B cell (primary cell): ENCODE measurements around the gene CDH2. TPM values are rescaled to one million over a fixed set of nuclear protein-coding genes. Genes with fewer than 3 reads are reported as not detected.

ENCODE experiments used
- ATAC-seq: fragments of 200-7000 bp; cut with Tn5 transposase; one replicate; pipeline ENCODE4 v1.10.0; 2021; ENCODE audit warnings: low read depth, mild to moderate bottlenecking, moderate number of reproducible peaks, moderate library complexity
- CTCF ChIA-PET: fragments of 350-600 bp; sonication (Branson Sonifier 250); formaldehyde crosslinking; loops from one replicate; lab custom pipeline; 2021; ENCODE audit warnings: antibody characterized with exemption, inconsistent platforms; lab: Charles Lee
- POLR2A ChIA-PET: fragments of 350-600 bp; sonication (Branson Sonifier 250); formaldehyde crosslinking; loops from one replicate; lab custom pipeline; 2021; ENCODE audit warnings: antibody characterized with exemption; lab: Charles Lee
- DNase-seq: peaks from one replicate; pipeline ENCODE4 v3.0.0; 2013
- H2AFZ ChIP-seq: 2 replicates; pipeline ENCODE4 v1.6.1; 2012; ENCODE audit warnings: mild to moderate bottlenecking, low read depth, low read length; ENCODE audit not compliant: insufficient read depth, poor library complexity, severe bottlenecking
- H3K27ac ChIP-seq, 2 donors: 1 replicate in 1 of 2; 2 replicates in 1 of 2; pipeline ENCODE4 v1.5.1; 2012 to 2013; ENCODE audit warnings: low read length in 2 of 2, mild to moderate bottlenecking in 2 of 2, moderate library complexity in 1 of 2
- H3K27me3 ChIP-seq, 4 experiments: fragments of 200-600 bp in 1 of 4; sonication (generic) in 1 of 4; replicated peaks in 1 of 4; 1 replicate in 2 of 4; 2 replicates in 2 of 4; pipeline versions ENCODE4 v1.6.1 to v1.7.0; 2013 to 2016; ENCODE audit warnings: low read length in 3 of 4, mild to moderate bottlenecking in 2 of 4, mixed read lengths in 1 of 4, moderate library complexity in 1 of 4; ENCODE audit not compliant: insufficient read depth in 4 of 4, control insufficient read depth in 3 of 4; ENCODE audit errors: control extremely low read depth in 1 of 4
- H3K36me3 ChIP-seq, 2 experiments: replicated peaks in 1 of 2; 1 replicate in 1 of 2; 2 replicates in 1 of 2; pipeline versions ENCODE4 v1.6.1 to v1.7.1; 2013; ENCODE audit warnings: low read length in 1 of 2; ENCODE audit not compliant: insufficient read depth in 2 of 2, control insufficient read depth in 1 of 2; ENCODE audit errors: control extremely low read depth in 1 of 2, extremely low read depth in 1 of 2
- H3K4me1 ChIP-seq, 2 donors: fragments of 200-600 bp in 1 of 2; sonication (generic) in 1 of 2; 1 replicate in 1 of 2; 2 replicates in 1 of 2; pipeline versions ENCODE4 v1.5.1 to v1.6.1; 2013 to 2017; ENCODE audit warnings: low read length in 2 of 2; ENCODE audit not compliant: control insufficient read depth in 2 of 2, insufficient read depth in 2 of 2
- H3K4me2 ChIP-seq: replicated peaks from 2 replicates; pipeline ENCODE3; 2012; ENCODE audit warnings: mild to moderate bottlenecking, low read depth, low read length; ENCODE audit not compliant: poor library complexity, severe bottlenecking
- H3K4me3 ChIP-seq, 5 experiments: fragments of 200-600 bp in 1 of 5; sonication (generic) in 1 of 5; 1 replicate in 3 of 5; 2 replicates in 2 of 5; pipeline versions ENCODE4 v1.5.1 to v1.7.0; 2011 to 2016; ENCODE audit warnings: low read length in 4 of 5, mild to moderate bottlenecking in 4 of 5, low read depth in 2 of 5, control low read depth in 1 of 5, moderate library complexity in 1 of 5; ENCODE audit not compliant: insufficient read depth in 1 of 5; ENCODE audit errors: control extremely low read depth in 1 of 5, extremely low read depth in 1 of 5
- H3K79me2 ChIP-seq: fragments of 200-600 bp; sonication (generic); one replicate; pipeline ENCODE4 v1.6.0; 2016; ENCODE audit warnings: low read length; ENCODE audit not compliant: control insufficient read depth, insufficient read depth
- H3K9ac ChIP-seq: fragments of 200-600 bp; sonication (generic); 2 replicates; pipeline ENCODE4 v1.6.1; 2017; ENCODE audit warnings: mild to moderate bottlenecking, low read length, moderate library complexity
- H3K9me3 ChIP-seq, 3 donors: one replicate each; pipeline versions ENCODE4 v1.6.1 to v1.7.1; 2013; ENCODE audit warnings: low read length in 2 of 3; ENCODE audit not compliant: control insufficient read depth in 2 of 3, insufficient read depth in 1 of 3; ENCODE audit errors: control extremely low read depth in 1 of 3
- H4K20me1 ChIP-seq: 2 replicates; pipeline ENCODE4 v1.6.0; 2012; ENCODE audit warnings: mild to moderate bottlenecking, low read length; ENCODE audit not compliant: insufficient read depth, control insufficient read depth, poor library complexity, severe bottlenecking
- H3K27ac Mint-ChIP-seq: one replicate; pipeline ENCODE4 v1.8.0; 2021; ENCODE audit warnings: mixed read lengths
- H3K27me3 Mint-ChIP-seq: one replicate; pipeline ENCODE4 v1.8.0; 2021; ENCODE audit warnings: mixed read lengths
- H3K4me1 Mint-ChIP-seq: one replicate; pipeline ENCODE4 v1.8.0; 2021; ENCODE audit warnings: mixed read lengths
- H3K4me3 Mint-ChIP-seq: one replicate; pipeline ENCODE4 v1.8.0; 2021; ENCODE audit warnings: mixed read lengths
- H3K9me3 Mint-ChIP-seq: one replicate; pipeline ENCODE4 v1.8.0; 2022; ENCODE audit warnings: mixed read lengths; ENCODE audit not compliant: insufficient read depth
- EZH2 ChIP-seq: IDR thresholded peaks from 2 replicates; pipeline ENCODE4 v1.6.1; 2012; ENCODE audit warnings: borderline replicate concordance, low read depth, mild to moderate bottlenecking, moderate library complexity, low read length; ENCODE audit not compliant: insufficient read depth, poor library complexity, severe bottlenecking
- WGBS: methylation state at CpG from one replicate; pipeline ENCODE4 v1.1.5; 2013; ENCODE audit warnings: missing lambda C conversion rate; ENCODE audit not compliant: insufficient coverage; 5-methylcytosine and 5-hydroxymethylcytosine counted together
- intact Hi-C: fragments of 100-400 bp; cut with micrococcal nuclease; formaldehyde crosslinking; loops from one replicate; pipeline ENCODE4 v1.10.0; 2022
- polyA plus RNA-seq: library from polyadenylated mRNA; depleted of rRNA; stranded (reverse); fragments of >200 nt; gene quantifications from 2 replicates; pipeline ENCODE4 v1.2.3, GENCODE V29; 2012
- total RNA-seq, 2 donors: library from RNA; stranded (reverse); fragments of 120-200 nt in 1 of 2; gene quantifications; 1 replicate in 1 of 2; 2 replicates in 1 of 2; pipeline versions ENCODE4 v1.2.3 to v1.2.4, GENCODE V29; 2013 to 2022
- TF ChIP-seq, protein P1 (sequence below): fragments of 200-600 bp; IDR thresholded peaks from one replicate; pipeline ENCODE4 v1.8.0; 2022; ENCODE audit warnings: antibody characterized with exemption, mild to moderate bottlenecking

Gene CDH2
- total and polyA plus RNA-seq, 2 donors (not counting 1 experiment from before 2014, with no cell fraction given): not detected

DNA sequence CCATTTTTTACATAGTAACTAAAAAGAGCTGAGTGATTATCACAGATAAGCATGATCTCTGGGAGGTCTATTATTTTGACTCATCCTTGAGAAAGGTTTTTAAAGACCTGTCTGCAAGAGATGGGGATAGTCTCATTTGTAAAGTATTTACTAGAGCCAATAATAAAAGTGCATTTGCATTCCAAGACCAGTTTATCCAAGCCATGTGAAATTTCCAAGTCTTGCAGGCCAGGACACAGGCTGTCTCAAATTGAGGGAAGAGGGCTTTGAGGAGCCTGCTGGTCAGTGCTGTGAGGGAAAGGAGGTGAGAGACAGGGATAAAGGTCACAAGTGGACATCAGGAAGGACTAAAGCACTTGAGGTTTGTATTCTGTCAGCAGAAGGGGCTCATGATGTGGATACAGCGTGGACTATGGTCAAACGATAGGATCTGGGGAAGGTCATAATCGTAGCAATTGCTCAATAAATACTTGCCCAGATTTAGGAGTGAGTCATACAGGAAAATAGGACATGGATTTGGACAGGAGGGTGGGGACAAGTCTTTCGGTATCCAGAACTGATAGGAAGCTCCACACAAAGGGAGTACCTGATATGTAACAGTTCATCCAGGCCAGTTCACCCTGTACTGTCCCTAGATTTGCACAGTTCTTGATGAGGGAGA lies 6.6 kb upstream of the CDH2 start:
- Histone ChIP-seq H3K27me3 (no peaks in the 10 kb centered on the region), H3K4me2 (no peak overlapping the region), H3K27ac (no peak overlapping the region), H4K20me1 (no peaks in the 10 kb centered on the region), H3K36me3 (no peaks in the 10 kb centered on the region), H3K79me2 (no peaks in the 10 kb centered on the region), H3K9me3 (no peaks in the 10 kb centered on the region), H3K4me3 (no peak overlapping the region), H2AFZ (no peak overlapping the region), H3K4me1 (no peaks in the 10 kb centered on the region), H3K9ac (no peak overlapping the region)
- H3K4me1 Mint-ChIP-seq: peaks cover under 1% of the 10 kb centered on the region
- ChIA-PET POLR2A (no interaction called here), CTCF (no interaction called here)
- peaks cover 20% of the 10 kb centered on the region for H3K27me3 Mint-ChIP-seq
- TF ChIP-seq EZH2: no peak
- TF ChIP-seq, protein P1, sequence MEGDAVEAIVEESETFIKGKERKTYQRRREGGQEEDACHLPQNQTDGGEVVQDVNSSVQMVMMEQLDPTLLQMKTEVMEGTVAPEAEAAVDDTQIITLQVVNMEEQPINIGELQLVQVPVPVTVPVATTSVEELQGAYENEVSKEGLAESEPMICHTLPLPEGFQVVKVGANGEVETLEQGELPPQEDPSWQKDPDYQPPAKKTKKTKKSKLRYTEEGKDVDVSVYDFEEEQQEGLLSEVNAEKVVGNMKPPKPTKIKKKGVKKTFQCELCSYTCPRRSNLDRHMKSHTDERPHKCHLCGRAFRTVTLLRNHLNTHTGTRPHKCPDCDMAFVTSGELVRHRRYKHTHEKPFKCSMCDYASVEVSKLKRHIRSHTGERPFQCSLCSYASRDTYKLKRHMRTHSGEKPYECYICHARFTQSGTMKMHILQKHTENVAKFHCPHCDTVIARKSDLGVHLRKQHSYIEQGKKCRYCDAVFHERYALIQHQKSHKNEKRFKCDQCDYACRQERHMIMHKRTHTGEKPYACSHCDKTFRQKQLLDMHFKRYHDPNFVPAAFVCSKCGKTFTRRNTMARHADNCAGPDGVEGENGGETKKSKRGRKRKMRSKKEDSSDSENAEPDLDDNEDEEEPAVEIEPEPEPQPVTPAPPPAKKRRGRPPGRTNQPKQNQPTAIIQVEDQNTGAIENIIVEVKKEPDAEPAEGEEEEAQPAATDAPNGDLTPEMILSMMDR: no peak
- no peaks in the 10 kb centered on the region for H3K9me3 Mint-ChIP-seq
- H3K4me3 Mint-ChIP-seq: no peak overlapping the region
- ATAC-seq (no peak), DNase-seq (no peak)
- 88% methylated on average over 4 of the region's 4 CpGs for WGBS
- intact Hi-C loops: no loop called here
- no peak overlapping the region for H3K27ac Mint-ChIP-seq

DNA sequence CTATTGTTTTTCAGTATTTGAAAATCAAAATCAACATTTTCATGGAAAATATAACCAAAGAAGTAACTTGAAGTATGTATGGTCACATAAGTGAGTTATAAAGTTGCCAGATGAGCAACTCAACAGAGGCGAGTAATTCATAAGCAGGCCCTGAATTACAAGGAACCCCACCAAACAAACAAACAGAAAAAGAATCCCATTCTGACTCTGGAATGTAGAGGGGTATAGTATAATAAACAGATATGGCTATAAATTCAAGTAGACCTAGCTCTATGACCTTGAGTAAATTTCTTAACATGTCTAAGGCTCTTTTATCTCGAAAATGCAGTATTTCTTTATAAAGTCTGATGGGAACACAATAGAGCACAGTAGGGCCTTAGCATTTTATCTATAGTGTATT lies 4.7 kb upstream of the CDH2 start:
- POLR2A ChIA-PET: no interaction called here
- Histone ChIP-seq H3K36me3 (no peaks in the 10 kb centered on the region), H3K27ac (no peak overlapping the region), H3K9me3 (no peaks in the 10 kb centered on the region), H3K9ac (no peak overlapping the region), H3K4me3 (no peak overlapping the region), H3K79me2 (no peaks in the 10 kb centered on the region), H3K4me2 (no peak overlapping the region), H4K20me1 (no peaks in the 10 kb centered on the region), H2AFZ (no peak overlapping the region), H3K4me1 (no peaks in the 10 kb centered on the region), H3K27me3 (peaks cover 0 to 3% (median 1%) of the 10 kb centered on the region in 4 experiments)
- TF ChIP-seq EZH2: no peak
- TF ChIP-seq, protein P1: no peak
- Mint-ChIP-seq H3K9me3 (no peaks in the 10 kb centered on the region), H3K27me3 (peaks cover 26% of the 10 kb centered on the region), H3K4me1 (peaks cover 7% of the 10 kb centered on the region), H3K4me3 (no peak overlapping the region), H3K27ac (no peak overlapping the region)
- no peak for ATAC-seq
- intact Hi-C loops: no loop called here
- WGBS: no CpG with 5 or more reads among the region's 2 CpGs
- DNase-seq: no peak
- CTCF ChIA-PET: no interaction called here
